ENCODE measurements around the gene IMPDH2. TPM values are rescaled to one million over a fixed set of nuclear protein-coding genes. Genes with fewer than 3 reads are reported as not detected.

Gene IMPDH2
- polyA plus RNA-seq, 3 donors: 20.8 to 67.3 (median 21.0) TPM

GRCh38 chr3:49027634-49028033 is 1.6 kb downstream of the IMPDH2 start:
- Histone ChIP-seq H3K4me1 (ENCODE audit: control insufficient read depth in 1 of 2, insufficient read depth in 2 of 2, low read length in 2 of 2) (peaks cover 21 to 28% of the 10 kb centered on the region in 2 donors), H4K20me1 (ENCODE audit: insufficient read depth, low read length) (no peaks in the 10 kb centered on the region), H3K27me3 (ENCODE audit: control insufficient read depth in 2 of 2, insufficient read depth in 2 of 2, low read length in 2 of 2) (no peaks in the 10 kb centered on the region), H3K4me2 (replicated peaks; ENCODE audit: extremely low read depth, low read length, poor library complexity, severe bottlenecking) (no peak overlapping the region), H3K9ac (ENCODE audit: insufficient read depth, low read length, poor library complexity, severe bottlenecking) (no peak overlapping the region), H3K9me3 (replicated peaks in 1 of 2; ENCODE audit: control insufficient read depth in 1 of 2, insufficient read depth in 1 of 2, low read length in 2 of 2) (no peaks in the 10 kb centered on the region), H3K79me2 (ENCODE audit: insufficient read depth, low read length) (peaks cover 42% of the 10 kb centered on the region), H3K4me3 (replicated peaks in 1 of 3; ENCODE audit: low read depth in 2 of 3, low read length in 3 of 3) (no peak overlapping the region), H3K36me3 (replicated peaks in 1 of 2; ENCODE audit: control insufficient read depth in 1 of 2, insufficient read depth in 2 of 2, low read length in 2 of 2) (peaks cover 57 to 68% of the 10 kb centered on the region in 2 donors), H3K27ac (ENCODE audit: low read depth in 1 of 2, low read length in 2 of 2) (no peak overlapping the region), H2AFZ (ENCODE audit: insufficient read depth, low read depth, low read length, poor library complexity, severe bottlenecking) (no peak overlapping the region)
- intact Hi-C loops (cut with micrococcal nuclease): no loop called here
- H3K4me3 Mint-ChIP-seq: no peak overlapping the region
- DNase-seq: no peak
- WGBS (ENCODE audit: insufficient coverage): 100% methylated on average over 7 of the region's 9 CpGs
- no peaks in the 10 kb centered on the region for H3K27me3 Mint-ChIP-seq (ENCODE audit: low read depth in 3 of 3)
- H3K4me1 Mint-ChIP-seq: peaks cover 32% of the 10 kb centered on the region
- peaks cover 59 to 60% of the 10 kb centered on the region in 2 donors for H3K36me3 Mint-ChIP-seq
- TF ChIP-seq, protein P1, sequence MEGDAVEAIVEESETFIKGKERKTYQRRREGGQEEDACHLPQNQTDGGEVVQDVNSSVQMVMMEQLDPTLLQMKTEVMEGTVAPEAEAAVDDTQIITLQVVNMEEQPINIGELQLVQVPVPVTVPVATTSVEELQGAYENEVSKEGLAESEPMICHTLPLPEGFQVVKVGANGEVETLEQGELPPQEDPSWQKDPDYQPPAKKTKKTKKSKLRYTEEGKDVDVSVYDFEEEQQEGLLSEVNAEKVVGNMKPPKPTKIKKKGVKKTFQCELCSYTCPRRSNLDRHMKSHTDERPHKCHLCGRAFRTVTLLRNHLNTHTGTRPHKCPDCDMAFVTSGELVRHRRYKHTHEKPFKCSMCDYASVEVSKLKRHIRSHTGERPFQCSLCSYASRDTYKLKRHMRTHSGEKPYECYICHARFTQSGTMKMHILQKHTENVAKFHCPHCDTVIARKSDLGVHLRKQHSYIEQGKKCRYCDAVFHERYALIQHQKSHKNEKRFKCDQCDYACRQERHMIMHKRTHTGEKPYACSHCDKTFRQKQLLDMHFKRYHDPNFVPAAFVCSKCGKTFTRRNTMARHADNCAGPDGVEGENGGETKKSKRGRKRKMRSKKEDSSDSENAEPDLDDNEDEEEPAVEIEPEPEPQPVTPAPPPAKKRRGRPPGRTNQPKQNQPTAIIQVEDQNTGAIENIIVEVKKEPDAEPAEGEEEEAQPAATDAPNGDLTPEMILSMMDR (IDR thresholded peaks at IDR 0.05): no peak
- no peaks in the 10 kb centered on the region for H3K9me3 Mint-ChIP-seq
- peak overlapping the region in 3 of 7 donors; percentile 7 to 88 (median 7) for H3K27ac Mint-ChIP-seq

DNA sequence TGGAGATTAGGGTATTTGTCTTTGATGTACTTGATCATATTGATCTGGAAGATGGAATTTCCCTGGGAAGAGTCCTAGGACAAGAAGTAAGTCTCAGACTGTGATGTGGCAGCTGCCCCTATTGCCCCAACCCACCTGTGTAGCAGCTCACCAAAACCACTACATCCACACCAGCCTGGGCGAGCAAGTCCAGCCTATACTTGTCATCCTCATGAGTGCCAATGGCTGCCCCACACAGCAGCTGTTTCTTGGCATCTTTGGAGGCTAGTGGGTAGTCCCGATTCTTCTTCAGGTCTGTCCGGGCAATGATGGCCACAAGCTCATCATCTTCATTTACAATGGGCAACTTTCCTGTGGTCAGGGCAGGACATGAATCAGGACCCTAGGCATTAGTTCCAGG is 2.7 kb downstream of the IMPDH2 start:
- Histone ChIP-seq H3K36me3 (replicated peaks in 1 of 2; ENCODE audit: control insufficient read depth in 1 of 2, insufficient read depth in 2 of 2, low read length in 2 of 2) (peaks cover 46 to 57% of the 10 kb centered on the region in 2 donors), H3K79me2 (ENCODE audit: insufficient read depth, low read length) (peaks cover 51% of the 10 kb centered on the region), H3K4me1 (ENCODE audit: control insufficient read depth in 1 of 2, insufficient read depth in 2 of 2, low read length in 2 of 2) (peaks cover 26 to 33% of the 10 kb centered on the region in 2 donors), H3K27me3 (ENCODE audit: control insufficient read depth in 2 of 2, insufficient read depth in 2 of 2, low read length in 2 of 2) (no peaks in the 10 kb centered on the region), H3K4me3 (replicated peaks in 1 of 3; ENCODE audit: low read depth in 2 of 3, low read length in 3 of 3) (no peak overlapping the region), H3K9ac (ENCODE audit: insufficient read depth, low read length, poor library complexity, severe bottlenecking) (no peak overlapping the region), H3K9me3 (replicated peaks in 1 of 2; ENCODE audit: control insufficient read depth in 1 of 2, insufficient read depth in 1 of 2, low read length in 2 of 2) (no peaks in the 10 kb centered on the region), H3K4me2 (replicated peaks; ENCODE audit: extremely low read depth, low read length, poor library complexity, severe bottlenecking) (no peak overlapping the region), H4K20me1 (ENCODE audit: insufficient read depth, low read length) (no peaks in the 10 kb centered on the region), H3K27ac (ENCODE audit: low read depth in 1 of 2, low read length in 2 of 2) (peak overlapping the region in 1 of 2 donors; percentile 11), H2AFZ (ENCODE audit: insufficient read depth, low read depth, low read length, poor library complexity, severe bottlenecking) (no peak overlapping the region)
- intact Hi-C loops (cut with micrococcal nuclease): no loop called here
- DNase-seq: no peak
- WGBS (ENCODE audit: insufficient coverage): no CpG with 5 or more reads among the region's 3 CpGs
- Mint-ChIP-seq H3K4me3 (no peak overlapping the region), H3K36me3 (peaks cover 48 to 50% of the 10 kb centered on the region in 2 donors), H3K4me1 (peaks cover 34% of the 10 kb centered on the region), H3K27ac (peak overlapping the region in 2 of 7 donors; percentile 57 to 73), H3K9me3 (no peaks in the 10 kb centered on the region), H3K27me3 (ENCODE audit: low read depth in 3 of 3) (no peaks in the 10 kb centered on the region)
- TF ChIP-seq, protein P1 (IDR thresholded peaks at IDR 0.05): no peak

All from CD14-positive monocyte (primary cell).